Loucy (cell line): ENCODE results near the gene GALNT18.

Source experiments
- CTCF ChIP-seq: fragments of 200-600 bp; sonication (generic); conservative IDR thresholded peaks from 2 replicates; pipeline ENCODE4 v1.5.1; 2014; ENCODE audit warnings: mild to moderate bottlenecking, antibody characterized with exemption, low read length
- EZH2phosphoT487 ChIP-seq: fragments of 200-600 bp; IDR thresholded peaks from 2 replicates; pipeline ENCODE4 v1.6.1; 2018; ENCODE audit warnings: antibody characterized with exemption, mild to moderate bottlenecking, moderate library complexity, borderline replicate concordance

- TF ChIP-seq CTCF: peak; percentile 21; the same call in 1 of the 2 replicates
- TF ChIP-seq EZH2phosphoT487: no peak
These were observed at the start of gene GALNT18 for GRCh38 chr11:11621573-11622339.
